Measurements from ENCODE around the gene CFAP77. TPM values are rescaled to one million over a fixed set of nuclear protein-coding genes. Genes with fewer than 3 reads are reported as not detected.

Gene CFAP77
- total RNA-seq, 2 experiments from 2014 or later: not detected

- peaks cover 2% of the 10 kb centered on the region for H3K4me1 Mint-ChIP-seq
- ChIA-PET POLR2A (no interaction called here), CTCF (no interaction called here)
- ATAC-seq: no peak
- no peak overlapping the region for H3K27ac Mint-ChIP-seq
- intact Hi-C loops (cut with DNase I, micrococcal nuclease): no loop called here
- no peaks in the 10 kb centered on the region for H3K36me3 Mint-ChIP-seq (ENCODE audit: low read depth)
- no peak overlapping the region for H3K4me3 Mint-ChIP-seq
- H3K27me3 Mint-ChIP-seq: peaks cover 19% of the 10 kb centered on the region
- H3K9me3 Mint-ChIP-seq (ENCODE audit: low read depth): no peaks in the 10 kb centered on the region
- DNase-seq: no peak
These were observed 68.5 kb downstream of the CFAP77 start for GRCh38 chr9:132478353-132479050.

- no peaks in the 10 kb centered on the region for H3K9me3 Mint-ChIP-seq (ENCODE audit: low read depth)
- no peak overlapping the region for H3K4me3 Mint-ChIP-seq
- no peaks in the 10 kb centered on the region for H3K36me3 Mint-ChIP-seq (ENCODE audit: low read depth)
- no peak for DNase-seq
- no peak overlapping the region for H3K27ac Mint-ChIP-seq
- no peak for ATAC-seq
- peaks cover 26% of the 10 kb centered on the region for H3K27me3 Mint-ChIP-seq
- H3K4me1 Mint-ChIP-seq: peaks cover 2% of the 10 kb centered on the region
- intact Hi-C loops (cut with DNase I, micrococcal nuclease): no loop called here
- ChIA-PET CTCF (no interaction called here), POLR2A (no interaction called here)
These were observed 69.7 kb downstream of the CFAP77 start for GRCh38 chr9:132479733-132480132.

- peaks cover 2% of the 10 kb centered on the region for H3K4me1 Mint-ChIP-seq
- ChIA-PET CTCF (no interaction called here), POLR2A (interaction anchor here (0.6 kb wide), 1 partner anchor 896 kb away, joined by 3 read pairs; no protein-coding TSS in a partner anchor)
- intact Hi-C loops (cut with DNase I, micrococcal nuclease): no loop called here
- DNase-seq (no peak), ATAC-seq (no peak)
- H3K9me3 Mint-ChIP-seq (ENCODE audit: low read depth): no peaks in the 10 kb centered on the region
- peaks cover 31% of the 10 kb centered on the region for H3K27me3 Mint-ChIP-seq
- H3K36me3 Mint-ChIP-seq (ENCODE audit: low read depth): no peaks in the 10 kb centered on the region
- H3K27ac Mint-ChIP-seq: no peak overlapping the region
- no peak overlapping the region for H3K4me3 Mint-ChIP-seq
These were observed 71.2 kb downstream of the CFAP77 start for GRCh38 chr9:132481053-132481849.

- no peak for ATAC-seq
- DNase-seq: no peak
- peaks cover 31% of the 10 kb centered on the region for H3K27me3 Mint-ChIP-seq
- no peaks in the 10 kb centered on the region for H3K36me3 Mint-ChIP-seq (ENCODE audit: low read depth)
- POLR2A ChIA-PET: no interaction called here
- H3K27ac Mint-ChIP-seq: no peak overlapping the region
- peaks cover 11% of the 10 kb centered on the region for H3K4me1 Mint-ChIP-seq
- no peaks in the 10 kb centered on the region for H3K9me3 Mint-ChIP-seq (ENCODE audit: low read depth)
- CTCF ChIA-PET: no interaction called here
- intact Hi-C loops (cut with DNase I, micrococcal nuclease): no loop called here
- no peak overlapping the region for H3K4me3 Mint-ChIP-seq
These were observed 72.3 kb downstream of the CFAP77 start for GRCh38 chr9:132482196-132482813.

- ATAC-seq (no peak), DNase-seq (no peak)
- no peak overlapping the region for H3K4me3 Mint-ChIP-seq
- no peaks in the 10 kb centered on the region for H3K36me3 Mint-ChIP-seq (ENCODE audit: low read depth)
- H3K27ac Mint-ChIP-seq: no peak overlapping the region
- ChIA-PET POLR2A (no interaction called here), CTCF (interaction anchor here (0.5 to 0.8 kb wide), 2 partner anchors 151 to 222 kb away, joined by 3 to 4 read pairs; no protein-coding TSS in a partner anchor)
- intact Hi-C loops (cut with DNase I, micrococcal nuclease): loop anchor here in 1 of 2 experiments (5.0 kb wide), 1 partner anchor 78 kb away; the partner anchor contains the start of gene TTF1
- H3K9me3 Mint-ChIP-seq (ENCODE audit: low read depth): no peaks in the 10 kb centered on the region
- peaks cover 46% of the 10 kb centered on the region for H3K27me3 Mint-ChIP-seq
- peaks cover 24% of the 10 kb centered on the region for H3K4me1 Mint-ChIP-seq
These were observed 75.4 kb downstream of the CFAP77 start for GRCh38 chr9:132485393-132485792.

GRCh38 chr9:132486706-132487350 lies 76.8 kb downstream of the CFAP77 start:
- peak; percentile 94 for ATAC-seq
- Mint-ChIP-seq H3K27ac (no peak overlapping the region), H3K4me1 (peaks cover 24% of the 10 kb centered on the region), H3K9me3 (ENCODE audit: low read depth) (no peaks in the 10 kb centered on the region), H3K27me3 (peaks cover 52% of the 10 kb centered on the region), H3K4me3 (peak overlapping the region; percentile 33), H3K36me3 (ENCODE audit: low read depth) (no peaks in the 10 kb centered on the region)
- DNase-seq: peak; percentile 76
- CTCF ChIA-PET: interaction anchor here (3.0 kb wide), 1 partner anchor 20 kb away, joined by 14 read pairs; no protein-coding TSS in a partner anchor
- POLR2A ChIA-PET: interaction anchor here (0.6 kb wide), 1 partner anchor 127 kb away, joined by 3 read pairs; no protein-coding TSS in a partner anchor
- intact Hi-C loops (cut with DNase I, micrococcal nuclease): loop anchor here (1.0 to 5.0 kb wide), 3 partner anchors 76 to 81 kb away; partner anchors contain the start of gene TTF1 (in 2 of the 2)

- intact Hi-C loops (cut with DNase I, micrococcal nuclease): loop anchor here (1.0 to 5.0 kb wide), 3 partner anchors 76 to 81 kb away; partner anchors contain the start of gene TTF1 (in 2 of the 2)
- Mint-ChIP-seq H3K4me1 (peaks cover 23% of the 10 kb centered on the region), H3K27me3 (peaks cover 52% of the 10 kb centered on the region), H3K9me3 (ENCODE audit: low read depth) (no peaks in the 10 kb centered on the region), H3K4me3 (peak overlapping the region; percentile 33), H3K27ac (no peak overlapping the region), H3K36me3 (ENCODE audit: low read depth) (no peaks in the 10 kb centered on the region)
- DNase-seq: peak; percentile 22
- ATAC-seq: peak; percentile 69
- CTCF ChIA-PET: interaction anchor here (0.7 to 3.0 kb wide), 3 partner anchors 13 to 104 kb away, joined by 3 to 14 read pairs (median 3); no protein-coding TSS in a partner anchor
- POLR2A ChIA-PET: no interaction called here
These were observed 77.4 kb downstream of the CFAP77 start for GRCh38 chr9:132487351-132487791.

- POLR2A ChIA-PET: no interaction called here
- H3K27me3 Mint-ChIP-seq: peaks cover 54% of the 10 kb centered on the region
These were observed 78.0 kb downstream of the CFAP77 start for GRCh38 chr9:132487980-132488535.

GRCh38 chr9:132488626-132489025 lies 78.6 kb downstream of the CFAP77 start:
- Mint-ChIP-seq H3K36me3 (ENCODE audit: low read depth) (no peaks in the 10 kb centered on the region), H3K27me3 (peaks cover 52% of the 10 kb centered on the region), H3K9me3 (ENCODE audit: low read depth) (no peaks in the 10 kb centered on the region), H3K4me1 (peaks cover 23% of the 10 kb centered on the region), H3K4me3 (no peak overlapping the region), H3K27ac (no peak overlapping the region)
- CTCF ChIA-PET: interaction anchor here (0.6 to 3.0 kb wide), 6 partner anchors 18 to 1505 kb away, joined by 3 to 14 read pairs (median 3); no protein-coding TSS in a partner anchor
- POLR2A ChIA-PET: no interaction called here
- ATAC-seq (no peak), DNase-seq (no peak)
- intact Hi-C loops (cut with DNase I, micrococcal nuclease): loop anchor here in 1 of 2 experiments (5.0 kb wide), 1 partner anchor 81 kb away; the partner anchor contains the start of gene TTF1

More at GRCh38 chr9:132487980-132488535, 78.0 kb downstream of the CFAP77 start:
- ATAC-seq: no peak
- no peak for DNase-seq
- Mint-ChIP-seq H3K9me3 (ENCODE audit: low read depth) (no peaks in the 10 kb centered on the region), H3K4me3 (no peak overlapping the region), H3K4me1 (peaks cover 23% of the 10 kb centered on the region), H3K27ac (no peak overlapping the region), H3K36me3 (ENCODE audit: low read depth) (no peaks in the 10 kb centered on the region)
- intact Hi-C loops (cut with DNase I, micrococcal nuclease): loop anchor here (1.0 to 5.0 kb wide), 3 partner anchors 77 to 82 kb away; partner anchors contain the start of gene TTF1 (in 2 of the 2)
- CTCF ChIA-PET: interaction anchor here (0.6 to 3.0 kb wide), 6 partner anchors 12 to 103 kb away, joined by 3 to 14 read pairs (median 3); no protein-coding TSS in a partner anchor

GRCh38 chr9:132489536-132489935 lies 79.5 kb downstream of the CFAP77 start:
- peaks cover 48% of the 10 kb centered on the region for H3K27me3 Mint-ChIP-seq
- intact Hi-C loops (cut with DNase I, micrococcal nuclease): loop anchor here in 1 of 2 experiments (5.0 kb wide), 1 partner anchor 82 kb away; the partner anchor contains the start of gene TTF1
- H3K4me3 Mint-ChIP-seq: no peak overlapping the region
- ATAC-seq: no peak
- no peaks in the 10 kb centered on the region for H3K36me3 Mint-ChIP-seq (ENCODE audit: low read depth)
- ChIA-PET CTCF (interaction anchor here (1.3 to 3.0 kb wide), 2 partner anchors 17 to 65 kb away, joined by 4 to 14 read pairs; no protein-coding TSS in a partner anchor), POLR2A (no interaction called here)
- no peak overlapping the region for H3K27ac Mint-ChIP-seq
- no peak for DNase-seq
- H3K4me1 Mint-ChIP-seq: peaks cover 23% of the 10 kb centered on the region
- no peaks in the 10 kb centered on the region for H3K9me3 Mint-ChIP-seq (ENCODE audit: low read depth)
